SKM-1 treated with dmso at 0.1 percent for 144 hours (cell line): ENCODE data around the gene SPEN.
"Not testable (repeated sequence)": the region's sequence is repeated elsewhere in the genome, so short reads cannot be mapped to it uniquely, and the experiment has no call there.

Experiments
- DNase-seq: peaks from one replicate; lab custom pipeline; 2025; ENCODE audit not compliant: unreplicated experiment; lab: John Stamatoyannopoulos, UW

Gene SPEN

DNA sequence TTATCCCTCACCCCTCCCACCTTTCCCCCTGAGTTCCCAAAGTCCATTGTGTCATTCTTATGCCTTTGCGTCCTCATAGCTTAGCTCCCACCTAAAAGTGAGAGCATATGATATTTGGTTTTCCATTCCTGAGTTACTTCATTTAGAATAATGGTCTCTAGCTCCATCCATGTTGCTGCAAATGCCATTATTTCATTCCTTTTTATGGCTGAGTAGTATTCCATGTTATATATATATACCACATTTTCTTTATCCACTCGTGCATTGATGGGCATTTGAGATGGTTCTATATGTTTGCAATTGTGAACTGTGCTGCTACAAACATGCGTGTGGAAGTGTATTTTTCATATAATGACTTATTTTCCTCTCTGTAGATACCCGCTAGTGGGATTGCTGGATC is 130.4 kb downstream of the SPEN start:
- not testable (repeated sequence) for DNase-seq

DNA sequence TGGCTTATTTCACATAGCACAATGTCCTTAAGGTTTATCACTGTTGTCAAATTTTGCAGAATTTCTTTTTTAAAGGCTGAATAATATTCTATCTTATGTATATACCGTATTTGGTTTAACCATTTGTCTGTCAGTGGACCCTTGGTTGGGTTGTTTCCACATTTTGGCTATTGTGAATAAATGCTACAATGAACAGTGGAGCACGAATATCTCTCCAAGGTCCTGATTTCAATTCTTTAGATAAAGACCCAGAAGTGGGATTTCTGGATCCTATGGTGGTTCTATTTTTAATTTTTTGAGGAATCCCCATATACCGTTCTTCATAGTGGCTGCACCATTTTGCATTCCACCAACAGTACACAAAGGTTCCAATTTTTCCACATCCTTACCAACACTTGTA is 134.2 kb downstream of the SPEN start:
- DNase-seq: no peak

DNA sequence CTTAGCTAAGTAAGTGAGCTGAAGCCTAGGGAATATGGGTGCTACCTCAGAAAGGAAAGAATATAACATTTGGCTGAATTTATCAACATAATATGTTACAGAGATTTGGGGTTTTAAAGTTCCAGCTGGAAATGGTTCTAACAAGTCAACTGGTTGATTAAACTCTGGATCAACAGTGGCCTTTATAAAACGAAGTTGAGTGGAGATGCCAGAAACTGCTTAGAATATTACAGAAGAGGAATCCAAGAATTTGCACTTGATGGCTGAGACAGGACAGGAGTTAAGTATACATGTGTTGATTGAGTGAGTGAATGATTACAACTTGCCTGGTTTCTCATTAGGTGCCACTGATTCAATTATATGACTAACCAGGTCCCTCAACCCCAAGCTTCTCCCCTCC is 135.8 kb downstream of the SPEN start:
- DNase-seq: no peak

DNA sequence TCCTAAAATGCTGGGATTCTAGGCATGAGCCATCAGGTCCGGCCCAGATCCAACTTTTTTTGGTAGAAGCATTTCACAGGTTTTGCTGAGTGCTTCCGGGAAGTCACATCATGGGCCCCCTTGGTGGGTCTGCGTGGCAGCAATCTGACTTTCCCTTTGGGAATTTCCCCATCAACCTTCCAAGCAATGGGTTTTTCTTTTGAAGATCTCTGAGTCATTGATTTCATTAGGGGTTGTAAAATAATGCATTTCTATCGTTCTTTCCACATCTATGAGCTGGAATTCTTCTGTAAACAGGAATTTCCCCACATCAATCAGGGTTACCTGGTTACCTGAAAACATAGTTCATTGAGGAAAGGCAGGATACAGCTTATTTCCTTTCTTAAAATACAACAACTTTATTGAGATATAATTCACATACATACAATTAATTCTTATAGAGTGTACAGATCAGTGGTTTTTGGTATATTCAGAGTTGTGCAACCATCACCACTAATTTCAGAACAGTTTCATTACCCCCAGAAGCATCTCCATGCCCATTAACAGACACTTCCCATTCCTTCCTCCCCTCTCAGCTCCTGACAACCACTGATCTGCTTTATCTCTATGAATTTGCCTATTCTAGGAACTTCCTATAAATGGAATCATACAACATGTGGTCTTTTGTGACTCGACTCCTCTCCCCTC is 138.2 kb downstream of the SPEN start:
- peak; percentile 13 for DNase-seq

DNA sequence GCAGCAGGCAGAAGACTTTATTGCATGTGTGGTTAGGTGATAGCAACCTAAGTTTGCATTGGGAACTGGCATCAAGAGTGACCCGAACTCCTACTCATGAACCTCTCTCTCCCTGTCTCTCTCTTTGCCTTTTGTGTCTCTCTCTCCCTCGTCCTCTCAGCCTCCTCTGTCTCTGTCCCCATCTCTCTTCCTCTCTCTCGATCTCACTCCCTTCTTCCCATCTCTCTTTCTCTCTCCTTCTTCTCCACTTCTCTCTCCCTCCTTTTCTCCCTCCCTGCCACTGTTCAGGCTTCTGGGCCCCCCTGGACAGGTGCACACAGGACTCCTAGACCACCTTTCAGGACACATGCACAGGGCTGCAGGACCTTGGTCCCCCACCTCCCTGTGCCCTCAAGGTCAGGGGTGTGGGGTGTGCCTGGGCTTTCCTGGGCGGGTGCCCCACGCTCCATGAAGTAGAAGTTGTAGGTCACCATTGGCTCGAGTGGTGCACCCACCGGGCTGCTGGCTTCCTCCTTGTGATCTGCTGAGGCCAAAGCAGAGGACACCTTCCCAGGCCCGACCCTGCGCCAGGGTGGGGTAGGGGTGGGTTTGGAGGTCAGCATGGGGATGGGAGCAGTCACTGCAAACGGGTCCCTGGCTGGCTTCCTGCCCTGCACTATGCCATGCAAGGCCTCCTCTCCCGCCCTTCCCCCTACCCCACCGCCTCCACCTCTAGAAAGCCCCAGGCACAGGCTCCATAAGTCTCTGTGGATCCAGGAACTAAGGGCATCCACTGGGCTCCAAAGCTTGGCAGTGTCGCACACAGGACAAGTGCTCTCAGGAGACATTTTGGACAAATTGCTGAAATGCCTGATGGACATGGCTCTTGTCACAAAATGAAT is 141.6 kb downstream of the SPEN start:
- no peak for DNase-seq

DNA sequence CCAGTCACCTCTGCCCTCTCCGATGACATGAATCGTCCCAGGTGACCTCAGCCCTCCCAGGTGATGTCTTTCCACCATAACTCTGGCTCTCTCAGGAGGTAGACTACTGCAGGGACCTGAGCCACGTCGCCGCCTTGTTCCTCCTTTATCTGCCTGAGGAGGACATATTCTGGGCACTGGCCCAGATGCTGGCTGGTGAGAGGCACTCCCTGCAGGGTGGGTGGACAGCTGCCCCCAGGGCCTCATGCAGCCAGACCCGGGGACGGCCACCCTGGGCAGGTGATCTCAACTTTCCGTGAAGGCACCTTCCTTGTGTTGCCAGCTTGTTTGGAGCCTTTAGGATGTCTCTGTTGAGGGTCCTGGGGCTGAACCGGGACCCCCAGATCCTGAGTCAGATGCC is 142.3 kb downstream of the SPEN start:
- DNase-seq: no peak
